CMK (cell line): Measurements from ENCODE around the gene ANKRD13B.

Source experiments
- DNase-seq: peaks from one replicate; pipeline ENCODE4 v3.0.0-alpha.2; 2010; ENCODE audit warnings: low read depth

The ANKRD13B gene

GRCh38 chr17:29616300-29617048 is 23.5 kb downstream of the ANKRD13B start:
- no peak for DNase-seq

DNA sequence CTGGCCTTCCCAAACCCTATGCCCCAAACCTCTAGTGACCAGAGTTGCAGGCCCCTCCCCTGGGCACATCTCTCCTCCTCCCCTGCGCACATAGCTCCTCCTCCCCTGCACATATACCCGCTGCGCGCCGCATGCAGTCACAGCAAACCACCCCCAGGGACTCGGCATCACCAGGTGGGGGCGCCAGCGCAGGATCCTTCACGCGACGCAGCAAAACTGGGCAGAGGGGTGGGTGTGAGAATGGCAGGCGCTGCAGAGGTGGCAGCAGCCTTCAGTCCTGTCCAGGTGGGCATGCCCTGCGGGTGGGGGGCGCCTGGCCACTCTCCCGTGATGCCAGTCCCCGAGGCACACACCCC is 24.2 kb downstream of the ANKRD13B start:
- DNase-seq = no peak

- DNase-seq = no peak
These were observed 24.7 kb downstream of the ANKRD13B start for GRCh38 chr17:29617481-29618271.

GRCh38 chr17:29618272-29619065 is 25.5 kb downstream of the ANKRD13B start:
- DNase-seq = peak; percentile 47

DNA sequence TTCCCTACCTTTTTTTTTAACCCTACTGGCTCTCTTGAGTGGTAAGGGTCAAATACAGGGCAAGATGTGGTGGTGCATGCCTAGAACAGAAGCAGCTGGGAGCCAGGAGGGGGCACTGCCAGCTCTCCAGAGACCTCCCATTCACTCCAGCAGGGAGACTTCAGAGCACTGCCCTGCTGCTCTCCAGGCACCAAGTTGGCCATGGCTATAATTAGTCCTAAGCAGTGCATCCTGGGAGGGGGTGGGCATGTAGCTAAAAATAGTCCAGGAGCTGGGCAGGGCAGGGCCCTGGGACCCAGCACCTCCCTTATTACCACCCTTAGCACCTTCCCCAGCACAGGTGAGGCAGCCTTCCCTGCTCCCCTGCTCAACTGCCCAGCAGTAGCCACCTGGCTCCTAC is 26.3 kb downstream of the ANKRD13B start:
- DNase-seq = peak; percentile 30

DNA sequence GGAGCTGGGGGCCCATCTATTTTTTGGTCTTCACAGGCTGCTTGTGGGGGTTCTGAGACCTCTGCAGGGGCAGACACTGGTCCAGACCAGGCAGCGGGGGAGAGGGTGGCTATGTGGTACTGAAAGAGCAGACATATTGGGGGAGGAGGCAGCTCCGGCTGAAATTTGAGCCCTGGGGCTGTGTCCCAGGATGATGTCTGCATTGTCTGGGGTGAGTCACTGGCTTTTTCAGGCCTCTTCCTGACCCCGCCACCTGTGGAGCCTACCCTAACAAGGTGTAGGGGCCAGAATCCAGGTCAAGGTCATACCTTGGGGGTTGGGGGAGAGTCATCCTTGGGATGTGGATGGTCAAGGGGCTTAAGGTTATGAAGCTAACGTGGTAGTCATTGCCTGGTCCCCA is 27.3 kb downstream of the ANKRD13B start:
- DNase-seq = no peak

DNA sequence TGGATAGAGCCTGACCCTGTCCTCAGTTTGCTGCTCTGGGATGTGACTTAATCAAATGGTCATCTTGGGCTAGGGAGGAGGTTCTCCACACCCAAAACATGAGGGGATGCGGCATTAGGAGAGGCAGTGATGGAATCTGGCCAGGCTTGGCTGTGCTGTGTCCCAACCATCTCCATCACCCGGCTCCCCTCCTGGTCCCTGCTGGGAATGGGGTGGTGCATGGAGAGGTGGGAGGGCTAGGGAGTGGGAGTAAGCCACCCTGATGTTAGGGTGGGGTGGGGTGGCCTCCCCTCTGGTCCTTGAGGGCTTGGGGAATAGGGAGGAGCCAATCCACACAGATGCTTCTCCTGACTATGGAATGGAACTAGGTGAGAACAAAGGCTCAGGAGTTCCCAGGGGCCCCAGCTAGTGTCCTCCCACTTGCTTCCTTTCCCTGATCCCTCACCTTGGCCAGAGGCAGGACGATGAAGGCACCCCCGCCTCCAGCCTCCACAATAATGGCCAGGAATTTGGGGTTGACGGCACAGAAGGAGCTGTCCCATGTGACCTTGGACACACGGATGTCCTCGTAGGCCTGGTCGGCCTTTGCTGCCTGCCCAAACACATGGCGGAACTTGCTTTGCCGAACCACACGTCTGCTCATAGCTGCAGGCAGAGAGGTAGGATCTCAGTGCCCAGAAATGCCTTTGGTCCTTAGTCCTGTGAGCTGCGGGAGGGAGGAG is 28.0 kb downstream of the ANKRD13B start:
- no peak for DNase-seq

- no peak for DNase-seq
These were observed 28.8 kb downstream of the ANKRD13B start for GRCh38 chr17:29621751-29622194.

- DNase-seq = peak; percentile 36
These were observed 29.7 kb downstream of the ANKRD13B start, which contains the start of gene CORO6 for GRCh38 chr17:29622337-29623282. CORO6 (minus strand) TSS chr17:29622912; CDS start chr17:29621421, 1,491 bp downstream.

GRCh38 chr17:29623283-29623647 is 30.3 kb downstream of the ANKRD13B start:
- DNase-seq = no peak

GRCh38 chr17:29624586-29624985 is 31.7 kb downstream of the ANKRD13B start:
- DNase-seq = no peak

DNA sequence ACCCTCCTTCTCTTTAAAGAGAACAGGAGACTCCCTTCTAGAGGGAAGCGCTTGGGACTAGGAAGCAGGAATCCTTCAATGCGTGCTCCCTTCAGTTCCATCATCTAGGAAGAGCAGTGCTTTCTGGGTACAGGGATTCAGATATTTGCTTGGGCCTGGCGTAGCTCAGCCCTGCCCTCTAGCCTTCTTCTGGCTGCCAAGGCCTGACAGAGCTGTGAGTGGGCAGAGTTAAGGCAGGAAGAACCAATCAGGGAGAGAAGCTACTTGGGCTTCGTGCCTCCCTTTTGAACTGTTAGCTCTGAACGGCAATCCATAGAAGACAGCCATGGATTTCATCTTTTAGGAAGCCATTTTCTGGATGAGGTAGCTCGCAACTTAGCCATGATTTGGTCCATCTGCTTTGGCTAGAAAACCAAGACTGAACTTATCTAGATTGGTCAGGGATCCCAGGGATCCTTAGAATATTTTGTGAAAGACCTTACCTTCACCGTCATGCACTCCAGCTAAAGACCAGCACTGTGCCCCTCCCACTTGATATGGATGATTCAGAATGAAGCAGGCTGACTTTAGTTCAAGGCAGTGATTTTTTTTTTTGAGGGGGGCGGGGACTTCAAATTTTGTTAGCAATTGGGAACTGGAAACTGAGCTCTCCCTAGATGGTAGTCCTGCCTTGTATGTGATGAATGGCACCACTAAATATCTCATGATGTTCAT is 32.3 kb downstream of the ANKRD13B start:
- DNase-seq = no peak

DNA sequence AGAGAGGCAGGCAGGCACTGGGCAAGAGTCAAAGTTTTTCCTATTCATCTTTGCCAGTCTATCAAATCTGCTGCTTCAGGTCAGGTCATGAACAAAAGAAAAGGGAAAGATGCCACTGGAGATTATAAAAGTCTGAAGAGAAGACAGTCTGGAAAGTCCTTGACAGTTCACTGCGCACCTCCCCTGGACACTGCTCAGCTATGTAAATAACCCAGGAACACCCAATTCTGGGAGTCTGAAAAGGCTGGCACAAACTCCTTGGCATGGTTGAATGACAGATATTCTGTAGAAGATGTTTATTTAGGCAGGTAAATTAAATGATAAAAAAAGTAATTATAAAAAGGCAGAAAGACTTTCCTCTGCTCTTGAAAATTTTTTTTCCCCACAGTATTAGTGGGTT is 35.0 kb downstream of the ANKRD13B start:
- no peak for DNase-seq

DNA sequence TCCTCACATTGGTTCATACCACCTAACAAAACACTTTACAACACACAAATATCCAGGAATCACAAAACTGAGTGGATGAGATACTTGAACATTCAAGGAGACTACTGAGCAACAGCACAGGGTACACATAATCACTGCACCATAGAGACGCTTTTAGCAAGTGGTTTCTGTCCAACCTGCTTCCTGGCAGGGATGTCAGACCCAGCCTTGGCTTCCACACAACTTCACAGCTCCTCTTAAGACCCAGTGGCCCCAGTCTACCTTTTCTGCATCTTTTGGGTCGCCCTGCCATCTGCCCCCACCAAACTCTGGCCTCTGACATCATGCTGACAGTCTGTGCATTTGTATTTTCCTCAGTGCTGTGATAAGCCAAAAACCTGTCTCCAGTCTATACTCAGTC is 35.7 kb downstream of the ANKRD13B start:
- no peak for DNase-seq

GRCh38 chr17:29629839-29630238 is 36.9 kb downstream of the ANKRD13B start:
- DNase-seq = no peak

- no peak for DNase-seq
These were observed 37.8 kb downstream of the ANKRD13B start for GRCh38 chr17:29630630-29631193.

GRCh38 chr17:29633886-29634285 is 41.0 kb downstream of the ANKRD13B start:
- DNase-seq = no peak

DNA sequence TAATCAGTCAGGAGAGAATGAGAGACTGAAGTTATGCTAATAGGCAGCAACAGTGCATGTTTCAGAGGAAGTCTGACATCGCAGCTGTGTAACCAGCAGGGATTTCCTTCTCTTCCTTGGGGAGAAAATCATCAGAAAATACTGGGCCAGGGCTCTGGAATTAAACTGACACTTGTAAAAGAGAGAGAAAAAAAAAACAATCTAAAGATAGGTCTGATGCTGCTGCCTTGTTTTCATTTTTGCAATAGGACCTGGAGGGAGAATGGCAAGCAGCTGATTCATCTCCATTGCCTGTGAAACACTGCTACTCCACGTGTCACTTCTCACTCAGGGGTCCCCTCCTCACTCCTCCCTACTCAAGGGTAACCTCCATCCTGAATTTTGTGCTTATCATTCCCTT is 47.5 kb downstream of the ANKRD13B start:
- DNase-seq = no peak

- DNase-seq = peak; percentile 36
These were observed 48.2 kb downstream of the ANKRD13B start for GRCh38 chr17:29640981-29641642.
